NCI-H2107 treated with DMSO at 0.1 percent for 48 hours (cell line): Measurements from ENCODE around the gene CDCA8.
"Not testable (repeated sequence)": the region's sequence is repeated elsewhere in the genome, so short reads cannot be mapped to it uniquely, and the experiment has no call there.

Experiments used
- DNase-seq: peaks from one replicate; lab custom pipeline; 2025; ENCODE audit not compliant: unreplicated experiment; lab: John Stamatoyannopoulos, UW

CDCA8 gene

GRCh38 chr1:37732111-37732780 lies 39.9 kb downstream of the CDCA8 start:
- no peak for DNase-seq

GRCh38 chr1:37734629-37735591 lies 42.6 kb downstream of the CDCA8 start:
- DNase-seq, result no peak

GRCh38 chr1:37737975-37738374 lies 45.7 kb downstream of the CDCA8 start:
- not testable (repeated sequence) for DNase-seq

- not testable (repeated sequence) for DNase-seq
These were observed 46.3 kb downstream of the CDCA8 start for GRCh38 chr1:37738619-37739018.

- DNase-seq, result no peak
These were observed 46.9 kb downstream of the CDCA8 start for GRCh38 chr1:37739222-37739621.

- DNase-seq, result no peak
These were observed 48.8 kb downstream of the CDCA8 start for GRCh38 chr1:37741130-37741529.

GRCh38 chr1:37741662-37742061 lies 49.3 kb downstream of the CDCA8 start:
- DNase-seq, result no peak

GRCh38 chr1:37746806-37747205 lies 54.5 kb downstream of the CDCA8 start:
- no peak for DNase-seq

GRCh38 chr1:37748565-37748964 lies 56.2 kb downstream of the CDCA8 start:
- DNase-seq, result no peak

GRCh38 chr1:37752213-37752582 lies 59.9 kb downstream of the CDCA8 start:
- no peak for DNase-seq

- no peak for DNase-seq
These were observed 60.5 kb downstream of the CDCA8 start for GRCh38 chr1:37752583-37753471.

GRCh38 chr1:37753473-37754321 lies 61.4 kb downstream of the CDCA8 start:
- no peak for DNase-seq

GRCh38 chr1:37755290-37755689 lies 63.0 kb downstream of the CDCA8 start:
- no peak for DNase-seq

- no peak for DNase-seq
These were observed 63.7 kb downstream of the CDCA8 start for GRCh38 chr1:37755951-37756560.
